ENCODE measurements around the gene MANSC1. TPM values are rescaled to one million over a fixed set of nuclear protein-coding genes. Genes with fewer than 3 reads are reported as not detected.

Gene MANSC1
- total RNA-seq, 2 donors from 2014 or later, result 8.9 to 12.2 TPM

GRCh38 chr12:12365931-12366431, 15.9 kb upstream of the MANSC1 start:
- Histone ChIP-seq H3K27me3 (no peaks in the 10 kb centered on the region), H3K4me3 (no peak overlapping the region), H3K36me3 (replicated peaks in 1 of 2; ENCODE audit: insufficient read depth in 1 of 2, low read depth in 2 of 2) (no peaks in the 10 kb centered on the region), H3K9me3 (no peaks in the 10 kb centered on the region), H3K27ac (peak overlapping the region in 2 of 4 donors; percentile 27 to 57), H3K4me1 (peaks cover 14% of the 10 kb centered on the region)
- DNase-seq, result peak in 1 of 4 donors; percentile 35
- WGBS, 2 donors, result 41 to 47% methylated on average over 4 of the region's 4 CpGs
- ATAC-seq, result peak; percentile 60
- intact Hi-C loops (cut with DNase I), result no loop called here
- TF ChIP-seq POLR2A (IDR thresholded peaks at IDR 0.05) (no peak), CTCF (IDR thresholded peaks at IDR 0.05) (no peak)

DNA sequence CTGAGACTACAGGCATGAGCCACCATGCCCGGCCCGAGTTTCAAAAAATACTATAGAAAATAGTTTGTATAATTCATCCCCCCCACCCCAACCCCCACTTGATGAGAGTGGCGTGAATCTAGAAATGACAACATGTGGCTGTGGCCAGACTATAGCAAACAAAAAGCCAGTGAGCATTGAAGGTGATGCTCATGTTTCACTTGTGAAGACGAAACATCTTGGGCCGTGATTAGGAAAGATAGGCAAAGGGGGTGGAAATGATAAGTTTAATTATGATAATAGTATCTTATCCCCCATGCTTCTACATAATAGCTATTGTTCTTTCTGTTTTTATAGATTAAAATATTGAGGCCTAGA, 15.4 kb upstream of the MANSC1 start:
- ATAC-seq, result no peak
- intact Hi-C loops (cut with DNase I), result no loop called here
- no peaks in the 10 kb centered on the region for H3K27me3 ChIP-seq
- H3K4me1 ChIP-seq, result peaks cover 14% of the 10 kb centered on the region
- H3K9me3 ChIP-seq, result no peaks in the 10 kb centered on the region
- no peaks in the 10 kb centered on the region for H3K36me3 ChIP-seq (replicated peaks in 1 of 2; ENCODE audit: insufficient read depth in 1 of 2, low read depth in 2 of 2)
- H3K4me3 ChIP-seq, result no peak overlapping the region
- 65 to 82% methylated on average over 5 of the region's 5 CpGs for WGBS, 2 donors
- H3K27ac ChIP-seq, result peak overlapping the region in 1 of 4 donors; percentile 57
- no peak for DNase-seq
- TF ChIP-seq CTCF (IDR thresholded peaks at IDR 0.05), result no peak
- no peak for TF ChIP-seq POLR2A (IDR thresholded peaks at IDR 0.05)

- no peak for TF ChIP-seq CTCF (IDR thresholded peaks at IDR 0.05)
- no peak for TF ChIP-seq POLR2A (IDR thresholded peaks at IDR 0.05)
- DNase-seq, result no peak
- H3K9me3 ChIP-seq, result no peaks in the 10 kb centered on the region
- no peak overlapping the region for H3K27ac ChIP-seq
- no peaks in the 10 kb centered on the region for H3K36me3 ChIP-seq (replicated peaks in 1 of 2; ENCODE audit: insufficient read depth in 1 of 2, low read depth in 2 of 2)
- intact Hi-C loops (cut with DNase I), result no loop called here
- ATAC-seq, result no peak
- no peaks in the 10 kb centered on the region for H3K27me3 ChIP-seq
- H3K4me3 ChIP-seq, result no peak overlapping the region
- 94 to 95% methylated on average over 4 of the region's 4 CpGs for WGBS, 2 donors
- H3K4me1 ChIP-seq, result peaks cover 14% of the 10 kb centered on the region
These were observed 14.9 kb upstream of the MANSC1 start for GRCh38 chr12:12364787-12365445.

DNA sequence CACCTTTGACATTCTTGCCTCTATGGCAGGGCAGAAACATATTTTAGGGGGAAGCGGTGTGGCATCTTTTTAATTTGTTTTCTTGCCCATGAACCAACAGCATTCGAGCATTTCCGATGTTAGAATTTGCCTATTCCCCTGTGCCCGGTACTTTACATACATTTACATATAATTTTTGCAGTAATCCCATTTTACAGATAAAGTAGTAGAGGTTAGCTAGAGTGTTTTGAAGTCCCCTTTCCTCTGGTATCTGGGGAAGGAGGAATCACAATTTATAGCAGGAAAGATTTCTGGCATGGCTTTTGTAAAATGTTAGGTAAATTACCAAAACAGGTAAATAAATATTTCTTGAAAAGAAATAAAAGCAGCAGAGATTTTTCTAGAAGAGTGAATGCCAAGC, 8.5 kb upstream of the MANSC1 start:
- Histone ChIP-seq H3K4me1 (peaks cover 29% of the 10 kb centered on the region), H3K4me3 (no peak overlapping the region), H3K27ac (peak overlapping the region in 3 of 4 donors; percentile 97 to 99 (median 98)), H3K36me3 (replicated peaks in 1 of 2; ENCODE audit: insufficient read depth in 1 of 2, low read depth in 2 of 2) (no peaks in the 10 kb centered on the region), H3K9me3 (no peaks in the 10 kb centered on the region), H3K27me3 (no peaks in the 10 kb centered on the region)
- intact Hi-C loops (cut with DNase I), result no loop called here
- no peak for DNase-seq
- no peak for TF ChIP-seq POLR2A (IDR thresholded peaks at IDR 0.05)
- no peak for ATAC-seq
- WGBS, 2 donors, result 45 to 54% methylated on average over 4 of the region's 4 CpGs

DNA sequence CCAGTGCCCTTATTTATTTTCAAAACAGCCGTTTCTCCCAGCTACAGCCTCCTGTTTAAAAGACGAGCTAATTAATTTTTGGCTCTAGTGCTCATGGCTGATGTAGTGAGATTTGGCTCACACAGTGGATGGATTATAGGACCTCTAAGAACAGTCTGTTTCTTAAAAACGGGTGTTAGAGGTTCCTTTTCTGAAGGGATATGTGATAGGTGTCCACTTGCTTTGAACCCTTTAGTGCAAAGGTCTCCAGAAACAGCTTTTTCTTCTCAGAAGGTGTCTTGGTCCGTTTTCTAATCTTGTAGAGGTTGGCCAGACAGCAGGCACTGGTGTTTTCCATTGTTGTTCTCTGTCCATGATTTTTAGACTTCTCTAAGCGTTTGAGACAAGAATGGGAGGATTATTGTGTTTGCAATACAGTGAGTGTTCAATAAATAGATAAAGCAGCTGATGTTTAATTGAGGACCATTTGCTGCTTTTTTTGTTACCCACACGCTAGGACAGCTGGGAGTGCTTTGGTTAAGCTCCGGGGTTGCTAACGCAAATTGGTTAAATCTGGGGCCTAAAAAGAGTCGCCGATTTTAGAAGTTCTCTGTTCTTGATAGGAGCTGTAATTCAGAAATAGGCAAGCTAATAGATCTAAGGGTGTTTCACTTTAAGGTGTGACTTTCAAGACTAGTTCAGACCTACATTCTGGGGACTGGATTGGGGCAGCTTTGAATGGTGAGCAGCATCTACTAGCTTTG, 7.8 kb upstream of the MANSC1 start:
- peaks cover 29% of the 10 kb centered on the region for H3K4me1 ChIP-seq
- H3K36me3 ChIP-seq (replicated peaks in 1 of 2; ENCODE audit: insufficient read depth in 1 of 2, low read depth in 2 of 2), result no peaks in the 10 kb centered on the region
- 10% methylated on average over 10 of the region's 10 CpGs for WGBS, 2 donors
- peak overlapping the region; percentile 97 to 99 (median 98) for H3K27ac ChIP-seq
- no peaks in the 10 kb centered on the region for H3K27me3 ChIP-seq
- TF ChIP-seq POLR2A (IDR thresholded peaks at IDR 0.05) (no peak), CTCF (IDR thresholded peaks at IDR 0.05) (no peak)
- no peaks in the 10 kb centered on the region for H3K9me3 ChIP-seq
- ATAC-seq (no peak), DNase-seq (no peak)
- H3K4me3 ChIP-seq, result peak overlapping the region; percentile 58 to 93
- intact Hi-C loops (cut with DNase I), result no loop called here

Measured in body of pancreas (tissue), 4 donors.